ENCODE data around the gene FLACC1. TPM values are rescaled to one million over a fixed set of nuclear protein-coding genes. Genes with fewer than 3 reads are reported as not detected.

FLACC1 gene
- total RNA-seq, 1 donor from 2014 or later, result 0.54 TPM

- H3K27me3 ChIP-seq (ENCODE audit: control insufficient read depth, insufficient read depth, low read length), result no peaks in the 10 kb centered on the region
- H3K4me3 ChIP-seq (ENCODE audit: low read depth, low read length), result no peak overlapping the region
- DNase-seq (ENCODE audit: low read depth), result no peak
- no peak for TF ChIP-seq CTCF (IDR thresholded peaks at IDR 0.05; ENCODE audit: insufficient read depth, low read length, poor library complexity, severe bottlenecking)
- H3K36me3 ChIP-seq (ENCODE audit: control insufficient read depth, insufficient read depth, low read length), result no peaks in the 10 kb centered on the region
Observed at GRCh38 chr2:201273330-201273983, 83.7 kb downstream of the FLACC1 start.

GRCh38 chr2:201271917-201272316 is 85.2 kb downstream of the FLACC1 start:
- no peak for TF ChIP-seq CTCF (IDR thresholded peaks at IDR 0.05; ENCODE audit: insufficient read depth, low read length, poor library complexity, severe bottlenecking)
- H3K4me3 ChIP-seq (ENCODE audit: low read depth, low read length), result no peak overlapping the region
- H3K27me3 ChIP-seq (ENCODE audit: control insufficient read depth, insufficient read depth, low read length), result no peaks in the 10 kb centered on the region
- DNase-seq (ENCODE audit: low read depth), result no peak
- H3K36me3 ChIP-seq (ENCODE audit: control insufficient read depth, insufficient read depth, low read length), result no peaks in the 10 kb centered on the region

- no peak for TF ChIP-seq CTCF (IDR thresholded peaks at IDR 0.05; ENCODE audit: insufficient read depth, low read length, poor library complexity, severe bottlenecking)
- H3K36me3 ChIP-seq (ENCODE audit: control insufficient read depth, insufficient read depth, low read length), result no peaks in the 10 kb centered on the region
- no peak overlapping the region for H3K4me3 ChIP-seq (ENCODE audit: low read depth, low read length)
- no peaks in the 10 kb centered on the region for H3K27me3 ChIP-seq (ENCODE audit: control insufficient read depth, insufficient read depth, low read length)
- no peak for DNase-seq (ENCODE audit: low read depth)
Observed at GRCh38 chr2:201270293-201271001, 86.7 kb downstream of the FLACC1 start.

GRCh38 chr2:201269764-201270163 is 87.4 kb downstream of the FLACC1 start:
- Histone ChIP-seq H3K4me3 (ENCODE audit: low read depth, low read length) (no peak overlapping the region), H3K27me3 (ENCODE audit: control insufficient read depth, insufficient read depth, low read length) (no peaks in the 10 kb centered on the region), H3K36me3 (ENCODE audit: control insufficient read depth, insufficient read depth, low read length) (no peaks in the 10 kb centered on the region)
- no peak for DNase-seq (ENCODE audit: low read depth)
- TF ChIP-seq CTCF (IDR thresholded peaks at IDR 0.05; ENCODE audit: insufficient read depth, low read length, poor library complexity, severe bottlenecking), result no peak

GRCh38 chr2:201267278-201268030 is 89.7 kb downstream of the FLACC1 start:
- no peaks in the 10 kb centered on the region for H3K27me3 ChIP-seq (ENCODE audit: control insufficient read depth, insufficient read depth, low read length)
- no peak overlapping the region for H3K4me3 ChIP-seq (ENCODE audit: low read depth, low read length)
- DNase-seq (ENCODE audit: low read depth), result no peak
- no peaks in the 10 kb centered on the region for H3K36me3 ChIP-seq (ENCODE audit: control insufficient read depth, insufficient read depth, low read length)
- TF ChIP-seq CTCF (IDR thresholded peaks at IDR 0.05; ENCODE audit: insufficient read depth, low read length, poor library complexity, severe bottlenecking), result no peak
